Upper lobe of right lung (tissue), 1 donor: Measurements from ENCODE around the gene NAALADL2. TPM values are rescaled to one million over a fixed set of nuclear protein-coding genes. Genes with fewer than 3 reads are reported as not detected.
A peak's percentile ranks its signal among the peaks of the same experiment; 100 is the strongest.

Source experiments
- ATAC-seq: fragments of 200-7000 bp; cut with Tn5 transposase; one replicate; pipeline ENCODE4 v1.9.1; 2020; ENCODE audit warnings: mild to moderate bottlenecking, moderate library complexity
- DNase-seq: peaks from one replicate; pipeline ENCODE4 v3.0.0-alpha.2; 2020
- H3K27ac ChIP-seq: fragments of 200-600 bp; one replicate; pipeline ENCODE4 v1.8.0; 2022
- H3K27me3 ChIP-seq: fragments of 200-600 bp; one replicate; pipeline ENCODE4 v1.8.0; 2022; ENCODE audit warnings: mild to moderate bottlenecking
- H3K36me3 ChIP-seq: fragments of 200-600 bp; one replicate; pipeline ENCODE4 v1.8.0; 2022
- H3K4me1 ChIP-seq: fragments of 200-600 bp; one replicate; pipeline ENCODE4 v1.8.0; 2022
- H3K4me3 ChIP-seq: fragments of 200-600 bp; one replicate; pipeline ENCODE4 v1.8.0; 2022; ENCODE audit warnings: mild to moderate bottlenecking
- H3K9me3 ChIP-seq: fragments of 200-600 bp; one replicate; pipeline ENCODE4 v1.8.0; 2022
- intact Hi-C: fragments of 100-400 bp; cut with DNase I; formaldehyde crosslinking; loops from one replicate; pipeline ENCODE4 v1.11.0; 2022
- long read RNA-seq: library from polyadenylated mRNA; unstranded; transcript quantifications from one replicate; pipeline ENCODE4 v2.0.0, GENCODE V29; 2021
- total RNA-seq: library from RNA; stranded (reverse); fragmentation: NEBNext Ultra II Directional; extraction: Animal tissue kit (Norgen Biotek cat#: 25700); gene quantifications from one replicate; pipeline ENCODE4 v1.2.1, GENCODE V29; 2021
- TF ChIP-seq, protein P1 (sequence below): fragments of 200-600 bp; IDR thresholded peaks from one replicate; pipeline ENCODE4 v1.8.0; 2022; ENCODE audit warnings: antibody characterized with exemption
- donor health status: DM: no; HTN: yes; CAD: no; lungs with severe emphysema.

NAALADL2 gene
- total RNA-seq, result 8.5 TPM
- long read RNA-seq, partial matches to known transcripts, result 0 of 1 reads
- long read RNA-seq, other reads (novel, unspliced or antisense), result 1 of 1 reads

DNA sequence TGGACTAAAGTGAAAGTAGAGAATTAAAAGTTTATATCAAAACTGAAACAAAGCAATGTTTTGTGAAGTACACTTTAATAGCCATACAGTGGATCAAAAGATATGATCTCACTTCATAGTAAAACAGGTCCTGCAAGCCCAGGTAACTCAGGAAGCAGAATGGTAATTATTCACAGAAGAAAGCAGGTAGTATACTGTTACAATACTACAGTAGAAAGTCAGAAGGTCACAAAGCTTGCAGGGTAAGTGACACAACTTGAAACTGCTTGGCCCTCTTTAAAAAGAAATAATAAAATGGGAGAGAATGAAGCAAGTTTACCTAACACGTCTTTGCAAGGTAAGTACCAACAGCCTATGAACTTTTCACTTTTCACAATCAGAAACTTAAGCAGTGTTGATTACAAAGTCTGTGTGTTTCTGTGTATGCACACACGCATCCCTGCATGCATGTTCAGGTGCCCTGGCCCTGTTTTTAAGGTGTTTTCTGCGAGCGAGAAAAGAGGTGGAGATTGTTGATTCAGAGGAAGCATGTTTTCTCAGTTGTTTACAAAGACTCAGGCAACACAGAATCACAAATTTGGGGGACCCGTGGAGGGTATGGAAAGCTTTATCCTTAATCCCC, at the start of gene NAALADL2:
Gene NAALADL2 (plus strand): TSS at position 221 of the 622 bp plus-strand sequence.
- Histone ChIP-seq H3K36me3 (no peaks in the 10 kb centered on the region), H3K27me3 (no peaks in the 10 kb centered on the region), H3K9me3 (no peaks in the 10 kb centered on the region), H3K4me1 (no peaks in the 10 kb centered on the region), H3K27ac (no peak within 1 kb of the TSS), H3K4me3 (peak within 1 kb of the TSS; percentile 19)
- TF ChIP-seq, protein P1, sequence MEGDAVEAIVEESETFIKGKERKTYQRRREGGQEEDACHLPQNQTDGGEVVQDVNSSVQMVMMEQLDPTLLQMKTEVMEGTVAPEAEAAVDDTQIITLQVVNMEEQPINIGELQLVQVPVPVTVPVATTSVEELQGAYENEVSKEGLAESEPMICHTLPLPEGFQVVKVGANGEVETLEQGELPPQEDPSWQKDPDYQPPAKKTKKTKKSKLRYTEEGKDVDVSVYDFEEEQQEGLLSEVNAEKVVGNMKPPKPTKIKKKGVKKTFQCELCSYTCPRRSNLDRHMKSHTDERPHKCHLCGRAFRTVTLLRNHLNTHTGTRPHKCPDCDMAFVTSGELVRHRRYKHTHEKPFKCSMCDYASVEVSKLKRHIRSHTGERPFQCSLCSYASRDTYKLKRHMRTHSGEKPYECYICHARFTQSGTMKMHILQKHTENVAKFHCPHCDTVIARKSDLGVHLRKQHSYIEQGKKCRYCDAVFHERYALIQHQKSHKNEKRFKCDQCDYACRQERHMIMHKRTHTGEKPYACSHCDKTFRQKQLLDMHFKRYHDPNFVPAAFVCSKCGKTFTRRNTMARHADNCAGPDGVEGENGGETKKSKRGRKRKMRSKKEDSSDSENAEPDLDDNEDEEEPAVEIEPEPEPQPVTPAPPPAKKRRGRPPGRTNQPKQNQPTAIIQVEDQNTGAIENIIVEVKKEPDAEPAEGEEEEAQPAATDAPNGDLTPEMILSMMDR, result no peak
- ATAC-seq, result peak; percentile 79
- no peak for DNase-seq
- intact Hi-C loops, result no loop called here

DNA sequence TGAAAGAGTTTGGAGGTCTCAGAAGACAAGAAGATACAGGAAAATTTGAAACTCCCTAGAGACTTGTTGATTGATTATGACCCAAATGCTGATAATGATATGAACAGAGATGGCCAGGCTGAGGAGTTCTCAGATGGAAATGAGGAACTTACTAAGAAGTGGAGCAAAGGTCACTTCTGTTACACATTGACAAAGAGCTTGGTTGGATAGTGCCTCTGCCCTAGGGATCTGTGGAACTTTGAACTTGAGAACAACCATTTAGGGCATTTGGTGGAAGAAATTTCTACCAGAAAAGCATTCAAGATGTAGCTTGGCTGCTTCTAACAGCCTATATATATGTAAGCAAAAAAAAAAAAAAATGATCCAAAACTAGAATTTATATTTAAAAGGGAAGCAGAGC, 48.9 kb upstream of the NAALADL2 start:
- intact Hi-C loops, result no loop called here
- Histone ChIP-seq H3K4me3 (no peak overlapping the region), H3K36me3 (no peaks in the 10 kb centered on the region), H3K4me1 (no peaks in the 10 kb centered on the region), H3K27me3 (no peaks in the 10 kb centered on the region), H3K9me3 (no peaks in the 10 kb centered on the region), H3K27ac (no peak overlapping the region)
- no peak for ATAC-seq
- TF ChIP-seq, protein P1, result no peak
- no peak for DNase-seq

DNA sequence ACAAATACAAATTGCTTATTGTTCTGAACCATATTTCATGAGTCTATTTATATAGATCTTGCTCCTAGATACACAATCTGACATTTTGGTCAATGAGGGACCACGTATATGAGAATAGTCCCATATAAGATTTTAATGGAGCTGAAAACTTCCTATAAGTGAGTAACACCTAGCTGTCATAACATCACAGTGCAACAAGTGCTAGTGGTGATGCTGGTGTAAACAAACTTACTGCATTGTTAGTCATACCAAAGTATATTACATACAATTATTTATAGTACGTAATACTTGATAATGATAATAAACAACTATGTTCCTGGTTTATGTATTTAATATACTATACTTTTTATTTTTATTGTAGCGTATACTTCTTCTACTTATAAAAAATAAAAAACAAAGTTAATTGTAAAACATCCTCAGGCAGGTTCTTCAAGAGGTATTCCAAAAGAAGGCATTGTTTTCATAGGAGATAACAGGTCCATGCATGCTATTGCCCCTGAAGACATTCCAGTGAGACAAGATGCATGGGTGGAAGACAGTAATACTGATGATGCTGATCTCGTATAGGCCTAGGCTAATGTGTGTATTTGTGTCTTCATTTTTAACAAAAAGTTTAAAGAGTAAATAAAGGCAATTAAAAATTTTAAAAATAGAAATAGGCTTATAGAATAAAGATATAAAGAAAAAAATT, 46.8 kb upstream of the NAALADL2 start:
- ATAC-seq (no peak), DNase-seq (no peak)
- H3K27me3 ChIP-seq, result no peaks in the 10 kb centered on the region
- no peak overlapping the region for H3K27ac ChIP-seq
- H3K9me3 ChIP-seq, result no peaks in the 10 kb centered on the region
- no peak overlapping the region for H3K4me3 ChIP-seq
- no peaks in the 10 kb centered on the region for H3K36me3 ChIP-seq
- TF ChIP-seq, protein P1, result no peak
- intact Hi-C loops, result no loop called here
- no peaks in the 10 kb centered on the region for H3K4me1 ChIP-seq

DNA sequence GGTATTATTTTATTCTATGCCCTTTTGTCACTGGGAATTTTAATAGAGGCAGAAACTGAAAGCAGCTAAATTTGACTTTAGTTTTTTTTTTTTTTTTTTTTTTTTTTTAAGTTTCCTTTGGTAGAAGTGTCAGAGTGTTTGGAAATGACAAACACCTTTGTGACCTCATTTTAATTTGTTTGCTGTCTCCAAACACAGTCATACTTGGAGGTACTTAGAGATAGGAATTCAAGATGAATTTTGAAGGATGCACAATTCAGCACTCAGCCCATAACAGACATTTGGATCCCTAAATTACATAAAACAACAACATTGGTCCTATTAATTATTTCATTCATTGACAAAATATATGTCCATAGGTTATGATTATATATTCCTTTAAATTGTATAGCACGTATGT, 43.4 kb upstream of the NAALADL2 start:
- H3K27me3 ChIP-seq, result no peaks in the 10 kb centered on the region
- no peak overlapping the region for H3K27ac ChIP-seq
- H3K4me1 ChIP-seq, result no peaks in the 10 kb centered on the region
- no peaks in the 10 kb centered on the region for H3K9me3 ChIP-seq
- intact Hi-C loops, result no loop called here
- TF ChIP-seq, protein P1, result no peak
- ATAC-seq (no peak), DNase-seq (no peak)
- no peak overlapping the region for H3K4me3 ChIP-seq
- H3K36me3 ChIP-seq, result no peaks in the 10 kb centered on the region

DNA sequence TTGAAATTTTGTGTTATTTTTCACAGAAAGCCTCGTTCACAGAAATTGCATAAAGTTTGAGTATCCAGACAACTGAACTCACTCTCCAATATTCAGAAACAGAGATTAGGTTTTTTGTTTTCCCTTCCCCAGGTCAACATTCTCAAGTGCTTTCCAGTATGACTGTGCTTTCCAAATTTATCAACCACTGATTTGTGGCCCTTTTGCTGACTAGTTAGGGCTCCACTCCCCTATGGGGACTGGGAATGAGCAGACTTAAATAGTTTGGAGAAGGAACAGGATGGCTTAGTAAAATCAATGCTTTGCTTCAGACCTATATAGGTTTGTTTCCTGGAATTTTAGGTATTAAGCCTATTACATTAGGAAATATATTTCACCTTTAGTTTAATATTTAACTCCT, 38.2 kb upstream of the NAALADL2 start:
- no peak overlapping the region for H3K4me3 ChIP-seq
- no peaks in the 10 kb centered on the region for H3K27me3 ChIP-seq
- no peak overlapping the region for H3K27ac ChIP-seq
- intact Hi-C loops, result no loop called here
- DNase-seq (no peak), ATAC-seq (no peak)
- H3K36me3 ChIP-seq, result no peaks in the 10 kb centered on the region
- H3K4me1 ChIP-seq, result no peaks in the 10 kb centered on the region
- TF ChIP-seq, protein P1, result no peak
- no peaks in the 10 kb centered on the region for H3K9me3 ChIP-seq
